Activated naive CD4-positive, alpha-beta T cell treated with anti-CD3 and anti-CD28 coated beads, Interleukin-2, amount 10 ng/mL, durations not matched to agents 5 hours and 36 hours (primary cell): ENCODE results near the gene PYM1. TPM values are rescaled to one million over a fixed set of nuclear protein-coding genes. Genes with fewer than 3 reads are reported as not detected.

Source experiments
- total RNA-seq, 2 experiments: library from RNA; stranded (reverse); gene quantifications; one replicate each; pipeline ENCODE4 v1.2.3, GENCODE V29; 2021

Gene PYM1
- total RNA-seq = 10 to 100 TPM; 54.0 to 55.4 TPM

GRCh38 chr12:55927588-55928502 lies at the start of gene PYM1:
Gene PYM1 (minus strand): TSS chr12:55927894. CDS start chr12:55927761, 133 bp downstream.

DNA sequence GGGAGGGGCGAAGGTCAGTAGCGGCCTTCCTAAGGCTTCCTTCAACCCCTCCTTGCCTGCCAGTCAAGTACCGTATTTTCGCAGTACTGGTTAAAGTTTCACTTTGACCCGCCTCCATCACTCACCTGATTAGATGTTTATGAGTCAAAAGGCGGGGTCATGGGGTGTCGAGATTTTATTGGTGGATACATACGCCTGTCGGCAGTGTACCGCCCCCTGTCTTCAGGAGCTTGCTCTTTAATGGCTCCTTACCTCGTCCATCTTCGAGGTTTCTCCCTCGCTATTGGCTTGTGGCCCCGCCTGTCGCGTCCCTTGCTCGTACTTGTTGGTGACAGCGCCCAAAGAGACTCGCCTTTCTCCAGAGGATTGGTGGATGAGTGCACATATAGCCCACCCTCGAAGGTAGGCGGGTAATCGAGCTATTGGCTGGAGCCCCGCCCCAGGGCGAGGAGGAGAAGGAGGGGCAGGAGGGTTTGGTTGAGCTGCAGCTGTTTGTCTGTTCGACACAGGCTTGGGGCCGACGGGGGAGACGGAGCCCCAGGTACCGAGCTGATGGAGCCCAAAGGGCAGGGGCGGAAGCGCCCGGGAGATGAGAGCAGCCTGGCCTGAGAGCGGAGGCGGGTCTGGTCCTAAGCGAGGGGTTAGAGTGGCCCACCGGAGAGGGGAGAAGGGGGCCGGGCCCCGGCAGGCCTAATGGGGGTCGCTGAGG lies 46.1 kb upstream of the PYM1 start, which contains the start of gene RAB5B:
TSS of gene RAB5B (plus strand) at position 480 of the 709 bp plus-strand sequence. CDS start 12,883 bp downstream, outside the sequence.

GRCh38 chr12:55966408-55967281 lies 39.0 kb upstream of the PYM1 start, which contains the start of gene CDK2:
Gene CDK2 (plus strand): TSS chr12:55966830. CDS start chr12:55967009, 179 bp downstream.

DNA sequence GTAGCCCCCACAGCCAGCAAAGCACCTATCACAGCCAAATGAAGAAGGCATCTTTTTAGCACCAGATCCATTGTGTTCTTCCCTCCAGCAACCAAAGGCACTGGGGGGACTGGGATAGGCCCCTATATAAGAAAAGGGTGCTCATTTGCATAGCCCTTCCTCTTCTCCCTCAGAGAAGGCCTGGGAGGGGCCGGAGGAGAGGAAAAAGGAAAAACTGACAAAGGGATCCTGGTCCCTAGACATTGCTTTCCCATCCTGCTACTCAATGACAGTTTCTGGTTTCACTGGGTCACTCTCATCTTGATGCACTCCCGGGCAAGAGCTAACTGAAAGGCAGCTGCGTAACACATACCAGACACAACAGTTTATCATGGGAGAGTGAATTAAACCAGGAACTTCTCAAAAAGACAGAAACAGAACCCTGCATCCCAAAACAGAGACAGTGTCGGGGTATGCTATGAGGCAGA lies 38.3 kb upstream of the PYM1 start, which contains the start of gene PMEL:
TSS of gene PMEL (minus strand) at position 102 of the 467 bp plus-strand sequence. CDS start at position 71, 31 bp downstream.

DNA sequence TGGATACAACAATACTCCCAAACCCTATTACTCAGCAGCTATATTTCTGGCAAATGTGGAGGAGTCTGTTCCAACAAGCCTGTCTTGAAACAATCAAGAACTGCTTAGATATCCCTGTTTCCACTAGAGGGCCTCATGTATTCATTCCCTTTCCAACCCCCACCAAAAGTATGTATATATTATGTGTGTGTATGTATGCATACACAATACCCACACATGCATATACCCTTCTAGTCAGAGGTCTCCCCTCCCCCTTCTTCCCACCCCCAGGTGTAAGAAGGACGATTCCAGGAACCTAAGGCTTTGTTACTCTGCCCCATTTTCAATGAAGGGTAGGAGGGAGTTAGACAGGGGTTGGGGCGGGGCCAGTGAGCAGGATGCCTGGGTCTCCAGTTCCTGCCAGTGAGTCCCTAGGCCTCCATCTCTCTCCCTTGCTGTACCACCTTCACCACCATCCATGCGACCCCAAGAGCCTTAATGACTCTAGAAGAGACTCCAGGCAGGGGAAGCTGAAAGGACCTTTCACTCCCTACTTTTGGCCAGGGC lies 3.1 kb upstream of the PYM1 start, which contains the start of gene DGKA:
TSS of gene DGKA (plus strand) at position 392 of the 546 bp plus-strand sequence. CDS start 5,342 bp downstream, outside the sequence.

Other genes starting within 250 kb of the PYM1 start
- gene ITGA7, start 220.0 kb downstream of the PYM1 start, total RNA-seq = 1 to 10 TPM; 2.1 to 2.6 TPM
- gene BLOC1S1, start 211.8 kb downstream of the PYM1 start, total RNA-seq = 100 to 1,000 TPM; 145 to 152 TPM
- gene RDH5, start 207.5 kb downstream of the PYM1 start, total RNA-seq = 10 to 100 TPM in 1 of 2 experiments, 1 to 10 TPM in 1; 9.7 to 11.1 TPM
- gene CD63, start 198.9 kb downstream of the PYM1 start, total RNA-seq = 100 to 1,000 TPM; 106 to 114 TPM
- gene GDF11, start 184.8 kb downstream of the PYM1 start, total RNA-seq = 10 to 100 TPM; 10.2 to 10.7 TPM
- gene SARNP, start 110.2 kb downstream of the PYM1 start, total RNA-seq = 10 to 100 TPM; 77.9 to 78.8 TPM
- 10 to 100 TPM; 55.3 to 55.7 TPM for gene ORMDL2, start 109.9 kb downstream of the PYM1 start, total RNA-seq
- 10 to 100 TPM; 30.4 to 31.3 TPM for gene DNAJC14, start 98.3 kb downstream of the PYM1 start, total RNA-seq
- gene MMP19, start 85.0 kb downstream of the PYM1 start, total RNA-seq = not detected
- gene DGKA, start 3.3 kb upstream of the PYM1 start, total RNA-seq = 1,000 to 10,000 TPM in 1 of 2 experiments, 100 to 1,000 TPM in 1; 954 to 1,054 TPM
- not detected for gene PMEL, start 38.1 kb upstream of the PYM1 start, total RNA-seq
- 10 to 100 TPM; 75.4 to 81.8 TPM for gene CDK2, start 38.9 kb upstream of the PYM1 start, total RNA-seq
- 10 to 100 TPM; 68.5 to 68.8 TPM for gene RAB5B, start 46.2 kb upstream of the PYM1 start, total RNA-seq
- 1 to 10 TPM; 3.5 to 4.9 TPM for gene SUOX, start 69.4 kb upstream of the PYM1 start, total RNA-seq
- gene IKZF4, start 93.1 kb upstream of the PYM1 start, total RNA-seq = 10 to 100 TPM; 20.0 to 21.3 TPM
- gene RPS26, start 114.0 kb upstream of the PYM1 start, total RNA-seq = 10 to 100 TPM; 38.9 to 51.3 TPM
- 1 to 10 TPM; 1.7 to 2.1 TPM for gene ERBB3, start 152.3 kb upstream of the PYM1 start, total RNA-seq
- gene PA2G4, start 176.7 kb upstream of the PYM1 start, total RNA-seq = 100 to 1,000 TPM; 215 to 216 TPM
- gene RPL41, start 188.7 kb upstream of the PYM1 start, total RNA-seq = 1,000 to 10,000 TPM; 4,850 to 4,973 TPM
- 1 to 10 TPM; 8.3 to 8.7 TPM for gene ZC3H10, start 190.4 kb upstream of the PYM1 start, total RNA-seq
- 100 to 1,000 TPM; 319 to 322 TPM for gene ESYT1, start 200.4 kb upstream of the PYM1 start, total RNA-seq
- 10 to 100 TPM; 40.3 to 42.7 TPM for gene MYL6B, start 224.7 kb upstream of the PYM1 start, total RNA-seq
- 1,000 to 10,000 TPM; 1,338 to 1,378 TPM for gene MYL6, start 230.5 kb upstream of the PYM1 start, total RNA-seq